Activated effector memory CD4-positive, alpha-beta T cell treated with Interleukin-2 at 50 U/mL for 16 hours (primary cell): ENCODE results near the gene SLC16A3.

Experiments
- DNase-seq: peaks from one replicate; pipeline ENCODE4 v3.0.0-alpha.2; 2020

The SLC16A3 gene

GRCh38 chr17:82269882-82270500, 41.1 kb downstream of the SLC16A3 start:
- DNase-seq, result no peak

- no peak for DNase-seq
These were observed 41.8 kb downstream of the SLC16A3 start for GRCh38 chr17:82270651-82271050.

- DNase-seq, result no peak
These were observed 42.6 kb downstream of the SLC16A3 start for GRCh38 chr17:82271401-82271800.

- DNase-seq, result peak; percentile 14
These were observed 43.9 kb downstream of the SLC16A3 start for GRCh38 chr17:82272495-82273326.

- peak; percentile 87 for DNase-seq
These were observed 44.7 kb downstream of the SLC16A3 start, which contains the start of gene CSNK1D for GRCh38 chr17:82273327-82274133. TSS of gene CSNK1D (minus strand) at chr17:82273700. CDS start at chr17:82273381, 319 bp downstream.

- no peak for DNase-seq
These were observed 45.5 kb downstream of the SLC16A3 start for GRCh38 chr17:82274134-82275020.

GRCh38 chr17:82275326-82275725, 46.5 kb downstream of the SLC16A3 start:
- no peak for DNase-seq

- DNase-seq, result no peak
These were observed 48.1 kb downstream of the SLC16A3 start for GRCh38 chr17:82276938-82277337.

- DNase-seq, result no peak
These were observed 49.0 kb downstream of the SLC16A3 start for GRCh38 chr17:82277851-82278250.

- no peak for DNase-seq
These were observed 49.5 kb downstream of the SLC16A3 start for GRCh38 chr17:82278308-82278707.

GRCh38 chr17:82278786-82279391, 50.0 kb downstream of the SLC16A3 start:
- no peak for DNase-seq

- no peak for DNase-seq
These were observed 51.7 kb downstream of the SLC16A3 start for GRCh38 chr17:82280537-82280936.

GRCh38 chr17:82281076-82281475, 52.2 kb downstream of the SLC16A3 start:
- DNase-seq, result no peak

- DNase-seq, result no peak
These were observed 52.8 kb downstream of the SLC16A3 start for GRCh38 chr17:82281502-82282238.

GRCh38 chr17:82282239-82283207, 53.7 kb downstream of the SLC16A3 start:
- no peak for DNase-seq

GRCh38 chr17:82283208-82283749, 54.4 kb downstream of the SLC16A3 start:
- DNase-seq, result no peak

- DNase-seq, result no peak
These were observed 56.3 kb downstream of the SLC16A3 start for GRCh38 chr17:82285141-82285540.

GRCh38 chr17:82287013-82287867, 58.4 kb downstream of the SLC16A3 start:
- DNase-seq, result no peak
